ENCODE data around the gene AIG1. TPM values are rescaled to one million over a fixed set of nuclear protein-coding genes. Genes with fewer than 3 reads are reported as not detected.

The AIG1 gene
- polyA plus RNA-seq, 1 of the 3 experiments (the other 2 are of a cell fraction): 36.8 TPM

- TF ChIP-seq, protein P1, sequence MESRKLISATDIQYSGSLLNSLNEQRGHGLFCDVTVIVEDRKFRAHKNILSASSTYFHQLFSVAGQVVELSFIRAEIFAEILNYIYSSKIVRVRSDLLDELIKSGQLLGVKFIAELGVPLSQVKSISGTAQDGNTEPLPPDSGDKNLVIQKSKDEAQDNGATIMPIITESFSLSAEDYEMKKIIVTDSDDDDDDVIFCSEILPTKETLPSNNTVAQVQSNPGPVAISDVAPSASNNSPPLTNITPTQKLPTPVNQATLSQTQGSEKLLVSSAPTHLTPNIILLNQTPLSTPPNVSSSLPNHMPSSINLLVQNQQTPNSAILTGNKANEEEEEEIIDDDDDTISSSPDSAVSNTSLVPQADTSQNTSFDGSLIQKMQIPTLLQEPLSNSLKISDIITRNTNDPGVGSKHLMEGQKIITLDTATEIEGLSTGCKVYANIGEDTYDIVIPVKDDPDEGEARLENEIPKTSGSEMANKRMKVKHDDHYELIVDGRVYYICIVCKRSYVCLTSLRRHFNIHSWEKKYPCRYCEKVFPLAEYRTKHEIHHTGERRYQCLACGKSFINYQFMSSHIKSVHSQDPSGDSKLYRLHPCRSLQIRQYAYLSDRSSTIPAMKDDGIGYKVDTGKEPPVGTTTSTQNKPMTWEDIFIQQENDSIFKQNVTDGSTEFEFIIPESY (IDR thresholded peaks at IDR 0.05; ENCODE audit: borderline replicate concordance, low read depth): no peak
- TF ChIP-seq SMC3 (IDR thresholded peaks at IDR 0.05; ENCODE audit: low read depth, low read length): no peak
- TF ChIP-seq, protein P2, sequence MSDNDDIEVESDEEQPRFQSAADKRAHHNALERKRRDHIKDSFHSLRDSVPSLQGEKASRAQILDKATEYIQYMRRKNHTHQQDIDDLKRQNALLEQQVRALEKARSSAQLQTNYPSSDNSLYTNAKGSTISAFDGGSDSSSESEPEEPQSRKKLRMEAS (IDR thresholded peaks at IDR 0.05; ENCODE audit: low read depth): no peak
- TF ChIP-seq RFX5 (IDR thresholded peaks at IDR 0.05; ENCODE audit: low read length): no peak
Observed at GRCh38 chr6:143103916-143104315, 43.2 kb downstream of the AIG1 start (continued).

GRCh38 chr6:143107440-143107839, 46.8 kb downstream of the AIG1 start:
- POLR2A ChIA-PET: no interaction called here
- Histone ChIP-seq H3F3A (replicated peaks; ENCODE audit: insufficient read depth) (no peaks in the 10 kb centered on the region), H3K4me2 (no peak overlapping the region), H3K4me3 (ENCODE audit: low read depth in 2 of 2, low read length in 1 of 2) (no peak overlapping the region), H3K79me2 (ENCODE audit: insufficient read depth) (no peaks in the 10 kb centered on the region), H2AFZ (ENCODE audit: low read depth) (no peak overlapping the region), H3K27ac (ENCODE audit: low read depth in 2 of 2, low read length in 1 of 2) (no peak overlapping the region), H3K9me2 (no peaks in the 10 kb centered on the region), H4K20me1 (ENCODE audit: insufficient read depth) (no peaks in the 10 kb centered on the region), H3K4me1 (ENCODE audit: control insufficient read depth in 1 of 2, insufficient read depth in 2 of 2, low read depth in 1 of 2, low read length in 1 of 2) (no peaks in the 10 kb centered on the region; a peak in 1 of 4 replicates), H3K27me3 (ENCODE audit: insufficient read depth) (no peaks in the 10 kb centered on the region), H3K36me3 (replicated peaks in 1 of 2; ENCODE audit: control insufficient read depth in 1 of 2, insufficient read depth in 2 of 2, low read length in 1 of 2) (no peaks in the 10 kb centered on the region), H3K9me3 (no peaks in the 10 kb centered on the region), H3K9ac (no peak overlapping the region)
- 88% methylated on average over 2 of the region's 2 CpGs for WGBS (ENCODE audit: low lambda C conversion rate)
- no peak for TF ChIP-seq TEAD4 (IDR thresholded peaks at IDR 0.05; ENCODE audit: borderline replicate concordance, insufficient read depth)
- no peak for TF ChIP-seq ELF1 (IDR thresholded peaks at IDR 0.05)
- no peak for TF ChIP-seq MEF2A (IDR thresholded peaks at IDR 0.05; ENCODE audit: borderline replicate concordance, low read depth)
- no peak for TF ChIP-seq YY1 (IDR thresholded peaks at IDR 0.05; ENCODE audit: low read depth)
- TF ChIP-seq EZH2phosphoT487 (IDR thresholded peaks at IDR 0.05; ENCODE audit: borderline replicate concordance, low read depth): no peak
- no peak for TF ChIP-seq TCF12 (IDR thresholded peaks at IDR 0.05)
- no peak for TF ChIP-seq RXRA (IDR thresholded peaks at IDR 0.05; ENCODE audit: borderline replicate concordance, low read depth)
- TF ChIP-seq SMC3 (IDR thresholded peaks at IDR 0.05; ENCODE audit: low read depth, low read length): no peak
- TF ChIP-seq, protein P3, sequence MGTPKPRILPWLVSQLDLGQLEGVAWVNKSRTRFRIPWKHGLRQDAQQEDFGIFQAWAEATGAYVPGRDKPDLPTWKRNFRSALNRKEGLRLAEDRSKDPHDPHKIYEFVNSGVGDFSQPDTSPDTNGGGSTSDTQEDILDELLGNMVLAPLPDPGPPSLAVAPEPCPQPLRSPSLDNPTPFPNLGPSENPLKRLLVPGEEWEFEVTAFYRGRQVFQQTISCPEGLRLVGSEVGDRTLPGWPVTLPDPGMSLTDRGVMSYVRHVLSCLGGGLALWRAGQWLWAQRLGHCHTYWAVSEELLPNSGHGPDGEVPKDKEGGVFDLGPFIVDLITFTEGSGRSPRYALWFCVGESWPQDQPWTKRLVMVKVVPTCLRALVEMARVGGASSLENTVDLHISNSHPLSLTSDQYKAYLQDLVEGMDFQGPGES (IDR thresholded peaks at IDR 0.05; ENCODE audit: low read depth, low read length): no peak
- TF ChIP-seq FOXJ3 (CRISPR knock-in tag; IDR thresholded peaks at IDR 0.05): no peak
- no peak for TF ChIP-seq EP300 (IDR thresholded peaks at IDR 0.05; ENCODE audit: borderline replicate concordance in 1 of 2, low read depth in 1 of 2, low read length in 1 of 2)
- no peak for TF ChIP-seq GATA2 (CRISPR knock-in tag; IDR thresholded peaks at IDR 0.05)
- no peak for TF ChIP-seq USF1 (IDR thresholded peaks at IDR 0.05; ENCODE audit: borderline replicate concordance, low read depth)
- TF ChIP-seq REST (IDR thresholded peaks at IDR 0.05; ENCODE audit: low read depth, low read length): no peak
- TF ChIP-seq POLR2AphosphoS5 (IDR thresholded peaks at IDR 0.05; ENCODE audit: low read depth, low read length): no peak
- TF ChIP-seq, protein P4, sequence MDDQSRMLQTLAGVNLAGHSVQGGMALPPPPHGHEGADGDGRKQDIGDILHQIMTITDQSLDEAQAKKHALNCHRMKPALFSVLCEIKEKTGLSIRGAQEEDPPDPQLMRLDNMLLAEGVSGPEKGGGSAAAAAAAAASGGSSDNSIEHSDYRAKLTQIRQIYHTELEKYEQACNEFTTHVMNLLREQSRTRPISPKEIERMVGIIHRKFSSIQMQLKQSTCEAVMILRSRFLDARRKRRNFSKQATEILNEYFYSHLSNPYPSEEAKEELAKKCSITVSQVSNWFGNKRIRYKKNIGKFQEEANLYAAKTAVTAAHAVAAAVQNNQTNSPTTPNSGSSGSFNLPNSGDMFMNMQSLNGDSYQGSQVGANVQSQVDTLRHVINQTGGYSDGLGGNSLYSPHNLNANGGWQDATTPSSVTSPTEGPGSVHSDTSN (IDR thresholded peaks at IDR 0.05): no peak
- no peak for TF ChIP-seq CTCF (IDR thresholded peaks at IDR 0.05)
- DNase-seq: no peak
- CTCF ChIA-PET: interaction anchor here (1.8 kb wide), 1 partner anchor 320 kb away, joined by 6 read pairs; no protein-coding TSS in a partner anchor
